Measurements from ENCODE around the gene PRODH2. TPM values are rescaled to one million over a fixed set of nuclear protein-coding genes. Genes with fewer than 3 reads are reported as not detected.
"Not testable (repeated sequence)": the region's sequence is repeated elsewhere in the genome, so short reads cannot be mapped to it uniquely, and the experiment has no call there.

The PRODH2 gene
- total RNA-seq, 2 donors from 2014 or later, result 0.13 TPM; not detected in 1

DNA sequence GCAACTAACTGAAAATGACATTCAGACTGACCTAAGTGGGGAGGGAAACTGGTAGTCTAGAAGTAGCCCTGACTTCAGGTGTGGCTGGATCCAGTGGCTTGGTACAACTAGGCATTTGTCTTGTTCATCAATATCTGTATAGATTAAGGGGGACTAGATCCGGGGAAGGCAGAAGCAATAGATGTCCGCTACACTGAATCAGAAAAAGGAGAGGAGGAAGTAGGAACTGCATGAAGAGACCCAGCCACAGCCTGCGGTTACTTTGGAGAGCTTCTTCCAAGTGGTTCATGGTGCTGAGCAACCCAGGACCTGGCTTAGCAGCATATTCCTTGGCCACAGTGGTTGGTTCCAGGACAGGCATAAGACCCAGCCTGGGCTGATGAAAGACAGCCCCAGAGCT is 9.9 kb upstream of the PRODH2 start:
- Mint-ChIP-seq H3K36me3 (ENCODE audit: low read depth) (no peaks in the 10 kb centered on the region), H3K4me3 (no peak overlapping the region), H3K27ac (no peak overlapping the region), H3K9me3 (no peaks in the 10 kb centered on the region), H3K27me3 (peaks cover 13% of the 10 kb centered on the region), H3K4me1 (no peaks in the 10 kb centered on the region)
- ATAC-seq (replicated peaks), result no peak

- Mint-ChIP-seq H3K27me3 (peaks cover 19% of the 10 kb centered on the region), H3K9me3 (no peaks in the 10 kb centered on the region), H3K27ac (no peak overlapping the region), H3K4me1 (no peaks in the 10 kb centered on the region), H3K36me3 (ENCODE audit: low read depth) (no peaks in the 10 kb centered on the region), H3K4me3 (no peak overlapping the region)
- no peak for ATAC-seq (replicated peaks)
Observed at GRCh38 chr19:35818445-35818844, 5.8 kb upstream of the PRODH2 start.

DNA sequence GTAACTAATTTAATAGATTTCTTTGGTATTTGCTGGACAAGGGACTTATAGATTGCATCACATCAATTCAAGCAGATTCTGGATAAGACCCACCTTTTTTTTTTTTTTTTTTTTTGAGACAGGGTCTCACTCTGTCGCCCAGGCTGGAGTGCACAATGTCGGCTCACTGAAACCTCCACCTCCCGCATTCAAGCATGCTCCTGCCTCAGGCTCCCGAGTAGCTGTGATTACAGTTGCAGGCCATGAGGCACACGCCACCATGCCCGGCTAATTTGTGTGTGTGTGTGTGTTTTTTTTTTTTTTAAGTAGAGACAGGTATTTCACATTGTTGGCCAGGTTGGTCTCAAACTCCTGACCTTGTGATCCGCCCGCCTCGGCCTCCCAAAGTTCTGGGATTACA is 4.2 kb upstream of the PRODH2 start:
- no peaks in the 10 kb centered on the region for H3K36me3 Mint-ChIP-seq (ENCODE audit: low read depth)
- no peaks in the 10 kb centered on the region for H3K9me3 Mint-ChIP-seq
- peaks cover 15% of the 10 kb centered on the region for H3K27me3 Mint-ChIP-seq
- H3K4me3 Mint-ChIP-seq, result no peak overlapping the region
- no peak for ATAC-seq (replicated peaks)
- H3K27ac Mint-ChIP-seq, result no peak overlapping the region
- no peaks in the 10 kb centered on the region for H3K4me1 Mint-ChIP-seq

- no peak overlapping the region for H3K27ac Mint-ChIP-seq
- no peak overlapping the region for H3K4me3 Mint-ChIP-seq
- ATAC-seq (replicated peaks), result no peak
- no peaks in the 10 kb centered on the region for H3K36me3 Mint-ChIP-seq (ENCODE audit: low read depth)
- H3K27me3 Mint-ChIP-seq, result peaks cover 15% of the 10 kb centered on the region
- H3K4me1 Mint-ChIP-seq, result no peaks in the 10 kb centered on the region
- H3K9me3 Mint-ChIP-seq, result no peaks in the 10 kb centered on the region
Observed at GRCh38 chr19:35816262-35816661, 3.6 kb upstream of the PRODH2 start.

GRCh38 chr19:35813043-35813890 is 622 bp upstream of the PRODH2 start:
- H3K27ac Mint-ChIP-seq, result no peak overlapping the region
- H3K9me3 Mint-ChIP-seq, result no peaks in the 10 kb centered on the region
- H3K4me3 Mint-ChIP-seq, result no peak overlapping the region
- H3K4me1 Mint-ChIP-seq, result no peaks in the 10 kb centered on the region
- no peak for ATAC-seq (replicated peaks)
- H3K36me3 Mint-ChIP-seq (ENCODE audit: low read depth), result no peaks in the 10 kb centered on the region
- H3K27me3 Mint-ChIP-seq, result peaks cover 14% of the 10 kb centered on the region

GRCh38 chr19:35811317-35812219 is 1.1 kb downstream of the PRODH2 start:
- H3K27me3 Mint-ChIP-seq, result peaks cover 13% of the 10 kb centered on the region
- H3K27ac Mint-ChIP-seq, result no peak overlapping the region
- no peaks in the 10 kb centered on the region for H3K36me3 Mint-ChIP-seq (ENCODE audit: low read depth)
- no peaks in the 10 kb centered on the region for H3K4me1 Mint-ChIP-seq
- ATAC-seq (replicated peaks), result no peak
- H3K4me3 Mint-ChIP-seq, result no peak overlapping the region
- H3K9me3 Mint-ChIP-seq, result no peaks in the 10 kb centered on the region

DNA sequence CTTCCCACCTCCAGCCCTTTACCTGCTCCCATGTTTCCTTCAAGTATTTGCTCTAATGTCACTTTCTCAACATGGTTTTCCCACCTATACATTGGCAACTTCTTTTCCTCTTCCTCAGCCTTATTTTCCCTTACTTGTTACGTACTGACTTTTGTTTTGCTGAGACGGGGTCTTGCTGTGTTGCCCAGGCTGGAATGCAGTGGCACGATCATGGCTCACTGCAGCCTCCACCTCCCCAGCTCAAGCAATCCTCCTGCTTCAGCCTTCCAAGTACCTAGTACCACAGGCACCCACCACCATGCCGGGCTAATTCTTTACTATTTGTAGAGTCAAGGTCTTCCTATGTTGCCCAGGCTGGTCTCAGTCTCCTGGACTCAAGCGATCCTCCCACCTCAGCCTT is 5.0 kb downstream of the PRODH2 start:
- ATAC-seq (replicated peaks), result no peak

DNA sequence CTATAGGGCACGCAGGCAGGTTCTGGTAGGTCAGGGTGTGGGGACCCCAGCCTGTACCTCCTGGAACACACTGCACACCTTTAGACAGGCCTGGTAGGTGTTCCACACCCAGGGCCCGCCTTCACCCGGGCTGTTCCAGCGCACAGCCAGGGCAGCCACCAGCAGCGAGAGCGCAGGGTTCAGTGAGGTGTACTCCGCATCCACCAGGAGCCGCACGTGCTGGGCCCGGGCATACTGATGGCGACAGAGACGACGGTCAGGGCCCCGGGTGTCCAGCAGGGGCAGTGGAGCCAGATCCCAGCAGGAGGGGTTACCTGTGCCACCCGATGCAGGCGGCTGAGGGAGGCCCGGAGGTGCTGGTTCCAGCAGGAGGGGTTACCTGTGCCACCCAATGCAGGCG is 6.0 kb downstream of the PRODH2 start:
- no peak overlapping the region for H3K27ac Mint-ChIP-seq

More for the DNA sequence above, 5.0 kb downstream of the PRODH2 start:
- Mint-ChIP-seq H3K9me3 (no peaks in the 10 kb centered on the region), H3K27ac (no peak overlapping the region), H3K36me3 (ENCODE audit: low read depth) (no peaks in the 10 kb centered on the region), H3K27me3 (peaks cover 3% of the 10 kb centered on the region), H3K4me1 (no peaks in the 10 kb centered on the region), H3K4me3 (no peak overlapping the region)

DNA sequence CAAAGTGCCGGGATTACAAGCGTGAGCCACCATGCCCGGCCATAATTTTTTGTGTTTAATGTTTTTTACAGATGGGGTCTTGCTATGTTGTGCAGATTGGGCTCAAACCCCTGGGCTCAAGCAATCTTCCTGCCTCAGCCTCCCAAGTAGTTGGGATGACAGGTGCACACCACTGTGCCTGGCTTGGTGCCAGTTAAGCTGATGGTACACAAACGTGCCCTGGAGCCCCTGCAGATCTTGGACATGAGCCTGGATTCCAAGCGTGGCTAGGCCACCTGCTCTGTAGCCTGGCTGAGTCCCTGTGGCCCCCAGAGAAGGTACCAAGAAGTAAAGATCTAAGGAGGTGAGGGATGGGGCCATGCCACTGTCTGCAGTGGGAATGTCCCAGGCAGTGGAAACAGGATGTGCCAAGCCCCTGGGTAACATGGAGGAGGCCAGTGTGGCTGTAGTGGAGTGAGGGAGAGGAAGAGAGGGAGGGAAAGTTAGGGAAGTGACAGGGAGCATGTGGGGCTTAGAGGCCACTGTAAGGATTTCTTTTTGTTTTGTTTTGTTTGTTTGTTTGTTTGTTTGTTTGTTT is 7.0 kb downstream of the PRODH2 start:
- no peak overlapping the region for H3K27ac Mint-ChIP-seq
- no peaks in the 10 kb centered on the region for H3K36me3 Mint-ChIP-seq (ENCODE audit: low read depth)
- ATAC-seq (replicated peaks), result no peak
- no peak overlapping the region for H3K4me3 Mint-ChIP-seq
- H3K27me3 Mint-ChIP-seq, result peaks cover 3% of the 10 kb centered on the region
- no peaks in the 10 kb centered on the region for H3K9me3 Mint-ChIP-seq
- no peaks in the 10 kb centered on the region for H3K4me1 Mint-ChIP-seq

More for the DNA sequence above, 6.0 kb downstream of the PRODH2 start:
- Mint-ChIP-seq H3K9me3 (no peaks in the 10 kb centered on the region), H3K27me3 (peaks cover 6% of the 10 kb centered on the region), H3K4me1 (no peaks in the 10 kb centered on the region), H3K36me3 (ENCODE audit: low read depth) (no peaks in the 10 kb centered on the region), H3K4me3 (no peak overlapping the region)
- no peak for ATAC-seq (replicated peaks)

DNA sequence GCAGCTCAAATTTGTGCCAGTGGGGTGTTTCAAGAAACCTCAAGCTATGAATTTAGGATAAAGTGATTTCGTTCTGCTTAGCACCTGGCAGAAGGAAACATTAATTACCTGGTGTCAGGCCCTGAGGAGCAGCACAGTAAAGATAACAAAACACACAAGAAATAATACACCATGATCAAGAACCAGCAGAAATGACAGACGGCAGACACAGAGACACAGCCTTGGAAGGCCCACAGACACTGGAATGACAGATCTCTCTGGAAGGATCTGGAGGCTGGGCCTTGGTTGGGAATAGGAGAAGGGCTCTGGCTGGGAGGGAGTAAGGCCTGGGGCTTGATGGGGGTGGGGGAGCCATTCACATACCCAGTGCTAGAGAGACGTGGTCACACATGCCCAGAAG is 10.8 kb downstream of the PRODH2 start:
- Mint-ChIP-seq H3K9me3 (no peaks in the 10 kb centered on the region), H3K27me3 (peaks cover 13% of the 10 kb centered on the region), H3K27ac (no peak overlapping the region), H3K36me3 (ENCODE audit: low read depth) (no peaks in the 10 kb centered on the region), H3K4me3 (no peak overlapping the region), H3K4me1 (no peaks in the 10 kb centered on the region)
- no peak for ATAC-seq (replicated peaks)

- H3K4me1 Mint-ChIP-seq, result no peaks in the 10 kb centered on the region
- ATAC-seq (replicated peaks), result peak; percentile 38
- no peaks in the 10 kb centered on the region for H3K9me3 Mint-ChIP-seq
- no peak overlapping the region for H3K4me3 Mint-ChIP-seq
- no peaks in the 10 kb centered on the region for H3K36me3 Mint-ChIP-seq (ENCODE audit: low read depth)
- H3K27ac Mint-ChIP-seq, result no peak overlapping the region
- H3K27me3 Mint-ChIP-seq, result peaks cover 22% of the 10 kb centered on the region
Observed at GRCh38 chr19:35797663-35798062, 15.0 kb downstream of the PRODH2 start.

DNA sequence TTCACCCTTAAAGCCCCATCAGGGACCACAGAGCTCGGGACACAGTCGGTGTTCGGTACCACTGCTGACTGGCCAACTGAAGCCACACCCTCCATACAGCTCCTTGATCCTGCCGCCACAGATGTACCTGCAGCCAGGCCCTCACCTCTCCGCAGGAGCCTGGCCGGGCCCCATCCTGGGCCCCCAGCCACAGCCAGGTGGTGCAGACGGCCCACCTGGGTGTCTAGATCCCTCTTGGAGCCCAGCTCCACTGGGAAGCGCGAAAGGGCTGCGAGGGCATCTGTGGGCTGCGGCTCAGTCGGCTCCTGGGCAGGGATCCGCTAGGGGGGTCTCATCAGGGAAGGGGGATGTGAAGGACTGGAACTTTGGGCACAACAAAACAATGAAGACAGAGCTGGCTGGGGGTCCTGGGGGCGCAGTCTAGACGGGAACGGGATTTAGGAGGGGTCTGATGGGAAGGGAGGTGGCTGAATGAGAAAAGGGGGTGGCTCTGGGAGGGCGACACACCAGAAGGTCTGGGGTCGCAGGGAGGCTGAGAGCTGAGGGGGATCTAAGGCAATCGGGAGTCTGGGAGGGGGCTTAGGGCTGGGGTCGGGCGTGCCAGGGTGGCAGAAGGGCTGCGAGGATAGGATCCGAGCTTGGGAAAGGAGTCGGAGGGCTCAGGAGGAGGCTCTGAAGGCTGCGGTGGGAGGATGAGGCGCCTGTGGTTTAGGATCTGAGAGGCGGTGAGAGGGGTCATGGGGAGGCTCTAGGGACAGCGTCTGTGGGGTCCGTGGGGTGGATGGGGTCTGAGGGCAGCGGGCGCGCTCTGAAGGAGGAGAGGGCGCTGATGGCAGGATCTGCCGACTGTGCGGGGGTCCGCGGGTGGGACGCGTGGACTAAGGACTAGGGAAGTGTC is 15.8 kb downstream of the PRODH2 start:
- Mint-ChIP-seq H3K27ac (no peak overlapping the region), H3K4me3 (no peak overlapping the region), H3K27me3 (peaks cover 22% of the 10 kb centered on the region), H3K4me1 (no peaks in the 10 kb centered on the region), H3K36me3 (ENCODE audit: low read depth) (no peaks in the 10 kb centered on the region), H3K9me3 (no peaks in the 10 kb centered on the region)
- ATAC-seq (replicated peaks), result no peak

DNA sequence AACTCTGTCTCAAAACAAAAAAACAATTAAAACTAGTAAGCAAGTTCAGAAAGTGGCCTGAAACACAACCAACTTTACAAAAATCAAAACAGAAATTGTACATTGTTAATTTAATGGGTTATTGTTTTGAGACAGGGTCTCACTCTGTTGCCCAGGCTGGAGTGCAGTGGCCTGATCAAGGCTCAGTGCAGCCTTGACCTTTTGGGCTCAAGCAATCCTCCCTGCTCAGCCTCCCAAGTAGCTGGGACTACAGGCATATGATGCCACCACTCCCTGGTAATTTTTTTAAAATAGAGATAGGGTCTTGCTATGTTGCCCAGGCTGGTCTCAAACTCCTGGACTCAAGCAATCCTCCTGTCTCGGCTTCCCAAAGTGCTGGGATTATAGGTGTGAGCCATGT is 17.1 kb downstream of the PRODH2 start:
- H3K4me1 Mint-ChIP-seq; H3K36me3 Mint-ChIP-seq (ENCODE audit: low read depth); ATAC-seq (replicated peaks); H3K27ac Mint-ChIP-seq; H3K9me3 Mint-ChIP-seq; H3K4me3 Mint-ChIP-seq: not testable (repeated sequence)
- peaks cover 19% of the 10 kb centered on the region for H3K27me3 Mint-ChIP-seq

All from activated T-helper 17 cell treated with anti-CD3 and anti-CD28 coated beads, Interleukin-2, amount 50 U/mL, for 72 hours (primary cell).